GM18907 (cell line): ENCODE data around the gene BIRC3.

Source experiments
- ATAC-seq: cut with Tn5 transposase; IDR thresholded peaks from one replicate; pipeline ENCODE4 v1.9.1; 2021; ENCODE audit warnings: mild to moderate bottlenecking, moderate library complexity; ENCODE audit not compliant: unreplicated experiment

BIRC3 gene

DNA sequence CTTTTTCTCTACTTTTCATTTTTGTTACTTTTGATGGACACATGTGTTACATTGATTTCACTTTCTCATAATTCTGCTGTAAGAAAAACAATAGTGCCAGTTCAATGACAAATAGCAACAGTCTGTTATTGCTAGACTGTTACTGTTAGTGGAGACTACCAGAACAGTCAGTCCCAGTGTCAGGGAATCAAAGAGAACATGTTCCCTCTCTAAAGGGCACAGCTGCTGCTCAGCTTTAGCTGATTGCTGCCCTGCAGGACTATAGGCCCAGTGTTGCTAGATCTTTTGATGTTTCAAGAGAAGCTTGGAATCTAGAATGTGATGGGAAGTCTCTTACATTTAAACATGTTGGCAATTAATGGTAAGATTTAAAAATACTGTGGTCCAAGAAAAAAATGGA lies 3.4 kb downstream of the BIRC3 start:
- ATAC-seq, result no peak

DNA sequence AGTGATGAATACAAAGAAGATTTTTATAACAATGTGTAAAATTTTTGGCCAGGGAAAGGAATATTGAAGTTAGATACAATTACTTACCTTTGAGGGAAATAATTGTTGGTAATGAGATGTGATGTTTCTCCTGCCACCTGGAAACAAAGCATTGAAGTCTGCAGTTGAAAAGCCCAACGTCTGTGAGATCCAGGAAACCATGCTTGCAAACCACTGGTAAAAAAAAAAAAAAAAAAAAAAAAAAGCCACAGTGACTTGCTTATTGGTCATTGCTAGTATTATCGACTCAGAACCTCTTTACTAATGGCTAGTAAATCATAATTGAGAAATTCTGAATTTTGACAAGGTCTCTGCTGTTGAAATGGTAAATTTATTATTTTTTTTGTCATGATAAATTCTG lies 5.3 kb downstream of the BIRC3 start:
- ATAC-seq, result no peak

- ATAC-seq, result no peak
These were observed 6.4 kb downstream of the BIRC3 start for GRCh38 chr11:102323542-102324251.

- ATAC-seq, result no peak
These were observed 7.8 kb downstream of the BIRC3 start for GRCh38 chr11:102325088-102325487.

- no peak for ATAC-seq
These were observed 11.5 kb downstream of the BIRC3 start for GRCh38 chr11:102328748-102329147.

GRCh38 chr11:102330231-102330630 lies 12.9 kb downstream of the BIRC3 start:
- ATAC-seq, result no peak

DNA sequence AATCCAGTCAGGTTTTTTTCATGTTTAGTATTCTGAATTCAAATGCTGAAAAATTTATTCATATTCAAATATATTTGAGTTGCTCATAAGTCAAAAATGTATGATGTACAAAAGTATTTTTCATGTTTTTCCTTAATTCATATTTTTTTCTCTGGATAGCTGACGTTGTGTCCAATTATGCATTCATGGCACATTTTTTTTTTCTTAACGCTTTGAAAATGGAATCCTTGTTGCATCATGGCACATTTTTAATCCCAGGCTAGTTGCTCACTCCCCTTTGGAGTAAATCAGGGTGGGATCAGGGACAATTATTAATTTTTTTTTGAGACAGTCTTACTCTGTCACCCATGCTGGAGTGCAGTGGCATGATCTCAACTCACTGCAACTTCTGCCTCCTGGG lies 14.1 kb downstream of the BIRC3 start:
- ATAC-seq, result no peak

- ATAC-seq, result no peak
These were observed 15.3 kb downstream of the BIRC3 start for GRCh38 chr11:102332611-102332994.

- ATAC-seq, result no peak
These were observed 21.3 kb downstream of the BIRC3 start for GRCh38 chr11:102338479-102339010.

DNA sequence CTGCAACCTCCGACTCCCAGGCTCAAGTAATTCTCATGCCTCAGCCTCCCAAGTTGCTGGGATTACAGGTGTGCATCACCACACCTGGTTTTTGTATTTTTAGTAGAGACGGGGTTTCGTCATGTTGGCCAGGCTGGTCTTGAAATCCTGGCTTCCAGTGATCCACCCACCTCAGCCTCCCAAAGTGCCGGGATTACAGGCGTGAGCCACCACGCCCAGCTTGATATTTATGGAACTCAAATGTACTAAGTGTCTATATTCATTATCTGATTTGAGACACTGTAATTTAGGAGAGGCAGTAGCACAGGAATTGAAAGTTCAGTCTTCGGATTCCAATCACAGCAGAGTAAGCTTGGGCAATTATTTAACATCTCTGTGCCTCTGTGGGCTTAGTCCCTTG lies 24.0 kb downstream of the BIRC3 start:
- ATAC-seq, result peak; percentile 7

GRCh38 chr11:102341844-102342318 lies 24.6 kb downstream of the BIRC3 start:
- peak; percentile 48 for ATAC-seq

GRCh38 chr11:102343809-102344208 lies 26.5 kb downstream of the BIRC3 start:
- no peak for ATAC-seq

DNA sequence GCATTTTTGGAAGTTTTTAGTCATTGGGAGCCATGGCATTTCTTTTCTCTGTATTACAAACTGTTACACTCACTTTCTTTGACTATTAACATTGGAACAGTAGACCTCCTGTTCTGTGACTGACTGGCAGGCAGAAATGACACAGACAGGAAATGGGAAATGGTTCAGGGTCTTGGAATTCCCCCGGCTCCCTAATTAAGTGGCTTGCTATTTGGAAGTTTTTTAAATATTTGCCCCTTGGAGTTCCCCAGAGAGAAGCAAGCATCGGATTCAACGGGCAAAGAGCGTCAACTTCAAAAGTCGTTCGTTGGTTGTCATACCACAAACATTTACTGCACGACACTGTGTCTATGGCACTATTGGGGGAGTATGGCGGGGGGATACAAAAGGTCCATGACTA lies 28.6 kb downstream of the BIRC3 start:
- no peak for ATAC-seq

- no peak for ATAC-seq
These were observed 29.1 kb downstream of the BIRC3 start for GRCh38 chr11:102346456-102346747.

- peak; percentile 92 for ATAC-seq
These were observed 29.6 kb downstream of the BIRC3 start, which contains the start of gene BIRC2 for GRCh38 chr11:102346748-102347461. BIRC2 (plus strand) TSS chr11:102347214; CDS start chr11:102349855, 2,641 bp downstream.

DNA sequence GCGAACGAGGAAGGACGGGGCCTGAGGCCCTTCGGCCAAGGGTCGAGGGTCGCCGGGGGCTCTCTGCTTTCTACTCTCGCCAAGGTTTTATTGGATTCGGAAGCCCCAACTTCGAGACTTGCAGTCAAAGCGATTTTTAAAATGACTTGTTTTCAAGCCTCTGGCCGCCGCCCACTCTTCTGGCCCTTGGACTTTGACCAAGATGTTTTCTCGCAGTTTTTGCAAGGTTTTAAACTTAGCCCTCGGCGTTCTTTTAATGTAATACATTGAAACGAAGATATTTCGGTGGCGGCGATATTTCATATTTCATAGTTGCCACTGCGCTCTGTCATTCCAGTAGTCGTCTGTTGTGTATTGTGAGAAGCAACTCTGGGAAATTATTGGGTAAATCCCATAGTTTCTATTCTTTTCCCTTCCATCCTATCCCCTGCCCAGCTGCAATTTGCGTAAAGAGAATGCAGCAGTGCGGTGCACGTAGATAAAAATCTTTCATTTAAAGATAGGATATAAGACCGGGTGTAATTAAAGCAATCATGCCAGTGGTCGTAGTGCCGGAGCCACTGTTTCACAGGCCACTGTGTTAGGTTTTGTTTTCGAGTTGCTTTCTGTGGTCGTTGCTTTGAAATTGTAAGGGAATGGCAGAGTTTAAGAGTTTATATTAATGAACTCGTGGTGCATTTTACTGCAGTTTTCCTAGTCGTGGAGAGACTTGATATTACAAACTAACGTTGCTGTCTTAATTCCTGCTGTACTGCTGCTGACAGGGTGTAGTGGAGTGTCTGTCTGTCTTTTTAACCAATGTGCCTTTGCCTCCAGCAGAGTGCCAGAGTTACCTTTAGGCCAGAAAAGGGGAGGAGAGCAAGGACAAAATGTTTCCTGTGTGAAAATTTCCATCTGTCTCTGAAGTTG lies 30.4 kb downstream of the BIRC3 start:
- peak; percentile 20 for ATAC-seq

- no peak for ATAC-seq
These were observed 39.8 kb downstream of the BIRC3 start for GRCh38 chr11:102357116-102357515.

DNA sequence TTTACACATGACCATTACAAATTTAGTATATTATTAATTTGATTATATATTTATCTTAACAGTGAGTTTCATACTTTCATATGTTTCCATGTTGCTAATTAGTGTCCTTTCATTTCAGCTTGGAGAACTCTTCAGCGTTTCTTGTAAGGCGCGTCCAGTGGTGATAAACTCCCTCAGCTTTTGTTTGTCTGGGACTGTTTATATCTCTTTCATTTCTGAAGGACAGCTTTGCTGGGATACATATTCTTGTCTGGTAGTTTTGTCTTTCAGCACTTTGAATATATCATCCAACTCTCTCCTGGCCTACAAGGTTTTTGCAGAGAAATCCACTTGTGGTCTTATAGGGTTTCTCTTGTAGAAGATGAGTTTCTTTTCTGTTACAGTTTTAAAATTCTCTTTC lies 42.1 kb downstream of the BIRC3 start:
- ATAC-seq, result no peak

DNA sequence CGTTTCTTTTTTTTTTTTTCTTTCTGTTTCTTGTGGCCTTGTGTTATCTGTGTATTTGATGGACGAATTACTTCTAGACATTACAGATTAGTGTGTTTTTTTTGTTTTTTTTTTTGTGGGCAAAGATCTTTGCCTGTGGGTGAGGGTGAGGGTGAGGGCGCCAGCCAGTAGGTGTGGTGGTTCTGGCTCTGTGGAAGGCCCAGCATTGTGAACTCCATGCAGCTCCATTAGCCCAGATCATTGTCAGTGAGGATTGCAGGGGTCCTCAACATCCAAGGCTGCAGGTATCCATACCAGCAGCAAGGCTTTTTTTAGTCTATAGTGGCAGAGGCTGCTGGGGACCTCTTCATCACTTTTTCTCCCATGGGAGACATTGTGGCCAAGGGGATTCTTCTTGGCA lies 43.4 kb downstream of the BIRC3 start:
- ATAC-seq, result no peak

GRCh38 chr11:102361086-102362031 lies 44.1 kb downstream of the BIRC3 start:
- ATAC-seq, result peak; percentile 99
